Esophagus (tissue), 2 donors: ENCODE data around the gene CPNE5. TPM values are rescaled to one million over a fixed set of nuclear protein-coding genes. Genes with fewer than 3 reads are reported as not detected.

ENCODE experiments used
- H3K27ac ChIP-seq, 2 donors: one replicate each; pipeline ENCODE4 v1.5.1; 2013; ENCODE audit warnings: low read depth in 2 of 2, mild to moderate bottlenecking in 2 of 2, inconsistent platforms in 1 of 2, low read length in 1 of 2, moderate library complexity in 1 of 2
- H3K27me3 ChIP-seq, 2 donors: one replicate each; pipeline ENCODE4 v1.6.1; 2013; ENCODE audit warnings: low read length in 2 of 2, control low read depth in 1 of 2, mild to moderate bottlenecking in 1 of 2; ENCODE audit not compliant: insufficient read depth in 2 of 2, control insufficient read depth in 1 of 2
- H3K36me3 ChIP-seq, 2 donors: one replicate each; pipeline ENCODE4 v1.6.1; 2013; ENCODE audit warnings: low read length in 1 of 2; ENCODE audit not compliant: control insufficient read depth in 2 of 2, insufficient read depth in 2 of 2
- H3K4me1 ChIP-seq, 2 donors: one replicate each; pipeline ENCODE4 v1.6.1; 2013; ENCODE audit warnings: low read length in 1 of 2; ENCODE audit not compliant: control insufficient read depth in 2 of 2, insufficient read depth in 2 of 2
- H3K4me3 ChIP-seq, 2 donors: one replicate each; pipeline ENCODE4 v1.5.1; 2013; ENCODE audit warnings: low read length in 2 of 2, mild to moderate bottlenecking in 2 of 2, low read depth in 1 of 2, moderate library complexity in 1 of 2
- H3K9me3 ChIP-seq, 2 donors: one replicate each; pipeline ENCODE4 v1.6.1; 2013; ENCODE audit warnings: mild to moderate bottlenecking in 2 of 2, low read depth in 1 of 2, low read length in 1 of 2, moderate library complexity in 1 of 2; ENCODE audit not compliant: control insufficient read depth in 2 of 2, insufficient read depth in 1 of 2
- WGBS, 2 donors: extraction: QIAGEN DNeasy Blood & Tissue Kit; methylation state at CpG; one replicate each; pipeline ENCODE4 v1.1.7; 2013; 5-methylcytosine and 5-hydroxymethylcytosine counted together
- polyA plus RNA-seq, 2 donors: library from polyadenylated mRNA; stranded (reverse); fragments of 200-250 nt; gene quantifications; one replicate each; pipeline ENCODE4 v1.2.3, GENCODE V29; 2013
- donor health status: healthy with polysubstance abuse.
- donor health status: Bipolar disorder and iron deficiency.

Gene CPNE5
- polyA plus RNA-seq, 2 donors, result 0.73 to 0.81 TPM

DNA sequence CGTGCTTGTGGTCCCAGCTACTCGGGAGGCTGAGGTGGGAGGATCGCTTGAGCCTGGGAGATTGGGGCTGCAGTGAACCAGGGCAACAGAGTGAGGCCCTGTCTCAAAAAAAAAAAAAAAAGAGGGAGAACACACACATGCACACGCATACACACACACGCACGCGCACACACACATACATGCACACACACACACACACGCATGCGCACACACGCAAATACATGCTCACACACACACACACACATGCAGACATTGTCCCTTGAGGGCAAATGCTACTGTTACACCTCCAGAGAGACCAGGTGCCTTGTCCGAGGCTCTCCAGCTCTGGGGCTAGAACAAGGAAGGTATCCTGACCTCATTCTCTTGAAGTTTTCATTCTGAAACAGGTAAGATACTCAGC, 77.1 kb downstream of the CPNE5 start:
- WGBS, 2 donors, result 94 to 97% methylated on average over 11 of the region's 11 CpGs
- H3K9me3 ChIP-seq, result no peaks in the 10 kb centered on the region
- H3K27me3 ChIP-seq, result no peaks in the 10 kb centered on the region
- H3K36me3 ChIP-seq, result no peaks in the 10 kb centered on the region
- no peak overlapping the region for H3K27ac ChIP-seq
- H3K4me3 ChIP-seq, result no peak overlapping the region
- H3K4me1 ChIP-seq, result no peaks in the 10 kb centered on the region

GRCh38 chr6:36760685-36761435, 78.4 kb downstream of the CPNE5 start:
- no peaks in the 10 kb centered on the region for H3K9me3 ChIP-seq
- no peak overlapping the region for H3K27ac ChIP-seq
- WGBS, 2 donors, result 89 to 90% methylated on average over 11 of the region's 11 CpGs

DNA sequence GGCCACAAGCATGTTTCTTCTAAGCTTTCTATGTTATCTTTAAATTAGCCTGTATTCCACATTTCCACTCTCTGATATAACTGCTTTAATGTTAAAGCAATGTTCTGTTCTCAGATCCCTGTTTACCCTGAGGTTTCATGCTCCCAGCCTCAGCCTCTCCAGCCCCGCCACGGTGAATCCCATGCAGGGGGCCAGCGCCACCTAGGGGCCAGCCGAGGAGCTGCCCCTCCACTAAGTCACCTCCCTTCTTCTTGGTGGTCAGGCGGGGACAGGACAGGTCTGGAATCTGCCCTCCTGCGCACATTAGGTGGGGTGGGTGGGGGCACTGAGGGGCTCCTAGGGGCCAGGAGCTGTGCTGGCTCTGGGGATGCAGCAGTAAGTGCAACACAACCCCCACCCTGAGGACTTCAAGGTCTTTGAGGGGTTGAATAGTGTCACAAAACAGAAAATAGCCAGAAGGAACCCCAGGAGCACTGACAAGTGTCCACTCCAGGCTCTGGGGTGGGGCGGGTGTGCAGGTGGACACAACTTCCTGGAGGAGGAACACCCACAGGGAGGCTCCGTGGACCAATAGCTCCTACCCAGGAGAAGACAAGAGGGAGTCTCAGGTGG, 80.0 kb downstream of the CPNE5 start:
- H3K36me3 ChIP-seq, result no peaks in the 10 kb centered on the region
- H3K4me1 ChIP-seq, result peaks cover 3 to 16% of the 10 kb centered on the region in 2 donors
- 8% methylated on average over 8 of the region's 8 CpGs for WGBS, 2 donors
- H3K9me3 ChIP-seq, result no peaks in the 10 kb centered on the region
- H3K27ac ChIP-seq, result no peak overlapping the region
- H3K4me3 ChIP-seq, result no peak overlapping the region
- no peaks in the 10 kb centered on the region for H3K27me3 ChIP-seq

More at GRCh38 chr6:36760685-36761435, 78.4 kb downstream of the CPNE5 start:
- no peak overlapping the region for H3K4me3 ChIP-seq
- peaks cover 3 to 10% of the 10 kb centered on the region in 2 donors for H3K4me1 ChIP-seq
- no peaks in the 10 kb centered on the region for H3K27me3 ChIP-seq
- no peaks in the 10 kb centered on the region for H3K36me3 ChIP-seq

GRCh38 chr6:36758516-36759147, 80.6 kb downstream of the CPNE5 start:
- no peak overlapping the region for H3K27ac ChIP-seq
- no peak overlapping the region for H3K4me3 ChIP-seq
- no peaks in the 10 kb centered on the region for H3K27me3 ChIP-seq
- H3K9me3 ChIP-seq, result no peaks in the 10 kb centered on the region
- no peaks in the 10 kb centered on the region for H3K36me3 ChIP-seq
- H3K4me1 ChIP-seq, result peaks cover 3 to 16% of the 10 kb centered on the region in 2 donors
- 64 to 70% methylated on average over 15 of the region's 15 CpGs for WGBS, 2 donors

- Histone ChIP-seq H3K9me3 (no peaks in the 10 kb centered on the region), H3K27me3 (no peaks in the 10 kb centered on the region), H3K36me3 (no peaks in the 10 kb centered on the region), H3K4me3 (no peak overlapping the region), H3K27ac (no peak overlapping the region), H3K4me1 (peaks cover 3 to 20% of the 10 kb centered on the region in 2 donors)
- WGBS, 2 donors, result 87 to 88% methylated on average over 6 of the region's 6 CpGs
Observed at GRCh38 chr6:36757943-36758508, 81.2 kb downstream of the CPNE5 start.

GRCh38 chr6:36757206-36757605, 82.0 kb downstream of the CPNE5 start:
- Histone ChIP-seq H3K27ac (peak overlapping the region in 1 of 2 donors; percentile 50), H3K9me3 (no peaks in the 10 kb centered on the region), H3K36me3 (no peaks in the 10 kb centered on the region), H3K4me3 (no peak overlapping the region), H3K27me3 (no peaks in the 10 kb centered on the region), H3K4me1 (peaks cover 3 to 29% of the 10 kb centered on the region in 2 donors)
- WGBS, 2 donors, result 58 to 60% methylated on average over 4 of the region's 4 CpGs

DNA sequence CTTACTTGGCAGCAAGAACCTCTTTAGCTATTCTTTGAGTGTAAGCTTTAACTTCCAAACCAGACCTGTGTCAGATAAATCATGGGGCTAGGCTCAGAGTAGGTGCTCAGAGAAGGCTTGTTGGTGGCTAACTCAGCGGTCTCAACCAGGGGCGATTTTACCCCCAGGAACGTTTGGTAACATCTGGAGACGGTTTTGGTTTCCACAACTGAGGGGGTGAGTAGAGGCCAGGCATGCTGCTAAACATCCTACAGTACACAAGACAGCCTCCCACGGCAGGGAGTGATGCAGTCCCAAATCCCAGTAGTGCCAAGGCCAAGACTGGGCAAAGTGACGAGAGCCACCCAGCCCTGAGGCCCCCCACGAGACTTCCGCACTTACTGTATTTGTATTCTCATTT, 82.5 kb downstream of the CPNE5 start:
- no peaks in the 10 kb centered on the region for H3K9me3 ChIP-seq
- H3K4me3 ChIP-seq, result no peak overlapping the region
- peak overlapping the region; percentile 72 to 85 for H3K27ac ChIP-seq
- H3K27me3 ChIP-seq, result no peaks in the 10 kb centered on the region
- WGBS, 2 donors, result 59 to 60% methylated on average over 8 of the region's 8 CpGs
- H3K4me1 ChIP-seq, result peaks cover 3 to 31% of the 10 kb centered on the region in 2 donors
- no peaks in the 10 kb centered on the region for H3K36me3 ChIP-seq

DNA sequence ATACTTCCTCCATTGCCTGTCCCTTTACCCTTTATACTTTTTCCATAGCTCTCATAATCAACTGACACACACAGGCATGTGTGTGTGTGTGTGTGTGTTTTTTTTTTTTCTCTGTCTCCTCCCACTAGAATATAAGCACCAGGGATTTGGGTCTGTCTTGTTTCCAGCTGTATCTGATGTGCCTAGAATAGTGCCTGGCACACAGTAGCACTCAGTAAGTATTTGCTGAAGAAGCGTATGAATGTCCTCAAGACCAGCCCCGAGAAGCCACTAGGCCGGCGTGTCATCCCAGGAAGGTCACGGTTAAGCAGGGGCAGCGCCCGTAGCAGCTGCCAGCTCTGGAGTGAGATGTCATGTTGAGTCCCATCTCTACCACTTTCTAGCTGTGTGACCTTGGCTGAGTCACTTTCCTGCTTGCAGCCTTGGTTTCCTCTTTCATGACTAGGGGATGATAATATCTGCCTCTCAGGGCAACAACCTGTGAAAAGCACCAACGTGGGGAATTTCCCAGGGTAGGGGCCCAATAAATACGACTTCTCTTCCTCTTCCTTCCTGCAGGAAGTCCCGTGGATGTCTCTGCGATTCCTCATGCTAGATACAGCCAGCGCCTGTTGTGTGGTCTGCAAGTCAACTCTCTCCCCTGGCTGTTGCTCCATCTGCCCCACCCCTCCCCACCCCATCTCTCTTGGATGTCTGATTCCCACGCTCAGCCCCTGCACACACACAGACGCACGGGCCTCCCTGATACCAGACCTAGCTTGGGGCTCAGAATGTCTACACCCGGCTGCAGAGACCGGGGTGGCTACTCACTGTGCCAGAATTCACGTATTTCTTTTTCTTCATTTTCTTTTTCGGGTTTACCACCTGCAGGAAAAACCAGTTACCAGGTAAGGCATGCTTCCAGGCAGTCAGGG, 83.6 kb downstream of the CPNE5 start:
- H3K4me3 ChIP-seq, result no peak overlapping the region
- H3K4me1 ChIP-seq, result peaks cover 3 to 37% of the 10 kb centered on the region in 2 donors
- 38 to 43% methylated on average over 19 of the region's 19 CpGs for WGBS, 2 donors
- peak overlapping the region; percentile 72 to 85 for H3K27ac ChIP-seq
- no peaks in the 10 kb centered on the region for H3K9me3 ChIP-seq
- no peaks in the 10 kb centered on the region for H3K27me3 ChIP-seq
- H3K36me3 ChIP-seq, result no peaks in the 10 kb centered on the region
